Measurements from ENCODE around the gene TAF11L13. TPM values are rescaled to one million over a fixed set of nuclear protein-coding genes. Genes with fewer than 3 reads are reported as not detected.

The TAF11L13 gene
- total RNA-seq, 2 experiments from 2014 or later, result not detected

DNA sequence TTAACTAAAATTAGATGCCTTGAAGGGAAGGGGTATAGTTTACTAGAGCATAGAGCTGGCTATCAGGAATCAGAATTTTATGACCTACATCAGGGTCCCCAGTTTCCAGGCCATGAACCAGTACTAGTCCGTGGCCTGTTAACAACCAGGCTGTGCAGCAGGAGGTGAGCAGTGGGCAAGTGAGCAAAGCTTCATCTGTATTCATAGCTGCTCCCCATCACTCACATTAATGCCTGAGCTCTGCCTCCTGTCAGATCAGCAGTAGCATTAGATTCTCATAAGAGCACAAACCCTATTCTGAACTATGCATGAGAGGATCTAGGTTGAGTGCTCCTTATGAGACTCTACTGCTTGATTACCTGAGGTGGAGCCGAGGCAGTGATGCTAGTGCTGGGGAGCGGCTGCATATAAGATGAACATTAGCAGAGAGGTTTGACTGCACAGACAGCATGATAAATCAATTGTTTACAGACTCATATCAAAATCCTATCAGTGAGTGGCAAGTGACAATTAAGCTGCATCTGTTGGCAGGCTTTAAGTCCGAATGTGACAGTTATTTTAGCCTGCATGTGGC is 47.0 kb downstream of the TAF11L13 start:
- no peaks in the 10 kb centered on the region for H3K4me1 Mint-ChIP-seq (ENCODE audit: low read depth)
- H3K27ac Mint-ChIP-seq, result no peak overlapping the region
- TF ChIP-seq, protein P1, sequence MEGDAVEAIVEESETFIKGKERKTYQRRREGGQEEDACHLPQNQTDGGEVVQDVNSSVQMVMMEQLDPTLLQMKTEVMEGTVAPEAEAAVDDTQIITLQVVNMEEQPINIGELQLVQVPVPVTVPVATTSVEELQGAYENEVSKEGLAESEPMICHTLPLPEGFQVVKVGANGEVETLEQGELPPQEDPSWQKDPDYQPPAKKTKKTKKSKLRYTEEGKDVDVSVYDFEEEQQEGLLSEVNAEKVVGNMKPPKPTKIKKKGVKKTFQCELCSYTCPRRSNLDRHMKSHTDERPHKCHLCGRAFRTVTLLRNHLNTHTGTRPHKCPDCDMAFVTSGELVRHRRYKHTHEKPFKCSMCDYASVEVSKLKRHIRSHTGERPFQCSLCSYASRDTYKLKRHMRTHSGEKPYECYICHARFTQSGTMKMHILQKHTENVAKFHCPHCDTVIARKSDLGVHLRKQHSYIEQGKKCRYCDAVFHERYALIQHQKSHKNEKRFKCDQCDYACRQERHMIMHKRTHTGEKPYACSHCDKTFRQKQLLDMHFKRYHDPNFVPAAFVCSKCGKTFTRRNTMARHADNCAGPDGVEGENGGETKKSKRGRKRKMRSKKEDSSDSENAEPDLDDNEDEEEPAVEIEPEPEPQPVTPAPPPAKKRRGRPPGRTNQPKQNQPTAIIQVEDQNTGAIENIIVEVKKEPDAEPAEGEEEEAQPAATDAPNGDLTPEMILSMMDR (IDR thresholded peaks at IDR 0.05), result no peak
- intact Hi-C loops (cut with micrococcal nuclease), result no loop called here
- ChIA-PET POLR2A (no interaction called here), CTCF (no interaction called here)
- ATAC-seq, result no peak
- no peak overlapping the region for H3K4me3 Mint-ChIP-seq
- no peaks in the 10 kb centered on the region for H3K27me3 Mint-ChIP-seq
- H3K36me3 Mint-ChIP-seq (ENCODE audit: low read depth), result no peaks in the 10 kb centered on the region
- peaks cover 1% of the 10 kb centered on the region for H3K9me3 Mint-ChIP-seq
- DNase-seq, result no peak

DNA sequence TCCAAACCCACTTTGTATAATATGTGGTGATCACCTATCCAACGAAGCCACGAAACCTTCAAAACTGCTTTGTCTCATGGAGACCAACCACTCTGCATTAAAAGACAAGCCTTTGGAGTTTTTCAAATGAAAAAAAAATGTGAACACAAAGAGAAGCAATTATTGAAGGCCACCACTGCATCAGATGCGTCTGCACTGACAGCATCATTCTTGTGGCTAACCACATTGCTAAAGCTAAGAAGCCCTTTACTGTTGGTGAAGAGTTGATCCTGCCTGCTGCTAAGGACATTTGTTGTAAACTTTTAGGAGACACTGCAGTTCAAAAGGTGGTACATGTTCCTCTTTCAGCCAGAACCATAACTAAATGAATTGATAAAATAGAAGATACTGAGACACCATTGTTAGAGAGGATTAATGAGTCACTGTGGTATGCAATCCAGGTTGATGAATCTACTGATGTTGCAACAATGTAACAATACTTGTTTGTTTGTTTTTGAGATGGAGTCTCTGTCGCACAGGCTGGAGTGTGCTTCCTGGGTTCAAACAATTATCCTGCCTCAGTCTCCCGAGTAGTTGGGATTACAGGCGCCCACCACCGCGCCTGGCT is 47.8 kb downstream of the TAF11L13 start:
- no peak for DNase-seq
- H3K27me3 Mint-ChIP-seq, result no peaks in the 10 kb centered on the region
- peaks cover 1% of the 10 kb centered on the region for H3K9me3 Mint-ChIP-seq
- H3K27ac Mint-ChIP-seq, result no peak overlapping the region
- no peaks in the 10 kb centered on the region for H3K4me1 Mint-ChIP-seq (ENCODE audit: low read depth)
- intact Hi-C loops (cut with micrococcal nuclease), result no loop called here
- no peaks in the 10 kb centered on the region for H3K36me3 Mint-ChIP-seq (ENCODE audit: low read depth)
- POLR2A ChIA-PET, result no interaction called here
- no peak overlapping the region for H3K4me3 Mint-ChIP-seq
- TF ChIP-seq, protein P1 (IDR thresholded peaks at IDR 0.05), result no peak
- ATAC-seq, result no peak
- CTCF ChIA-PET, result no interaction called here

DNA sequence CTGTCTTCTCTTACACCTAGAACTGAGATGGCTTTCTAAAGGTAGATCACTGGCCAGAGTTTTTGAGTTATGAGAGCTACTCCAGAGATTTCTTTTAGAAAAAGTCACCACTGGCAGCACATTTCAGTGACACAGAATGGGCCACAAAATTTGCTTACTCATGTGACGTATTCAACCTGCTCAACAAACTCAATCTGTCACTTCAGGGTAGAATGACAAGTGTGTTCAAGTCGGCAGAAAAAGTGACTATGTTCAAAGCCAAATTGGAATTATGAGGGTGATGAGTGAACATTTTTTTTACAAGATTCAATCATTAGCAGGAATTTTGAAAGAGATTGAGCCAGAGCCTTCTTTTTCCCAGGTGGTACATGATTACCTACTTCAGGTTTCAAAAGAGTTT is 48.8 kb downstream of the TAF11L13 start:
- no peaks in the 10 kb centered on the region for H3K4me1 Mint-ChIP-seq (ENCODE audit: low read depth)
- no peak for ATAC-seq

More for the DNA sequence above, 48.8 kb downstream of the TAF11L13 start:
- Mint-ChIP-seq H3K27me3 (no peaks in the 10 kb centered on the region), H3K27ac (no peak overlapping the region), H3K4me3 (no peak overlapping the region), H3K9me3 (peaks cover 1% of the 10 kb centered on the region), H3K36me3 (ENCODE audit: low read depth) (no peaks in the 10 kb centered on the region)
- intact Hi-C loops (cut with micrococcal nuclease), result no loop called here
- ChIA-PET POLR2A (no interaction called here), CTCF (no interaction called here)
- TF ChIP-seq, protein P1 (IDR thresholded peaks at IDR 0.05), result no peak
- DNase-seq, result no peak

Other genes with a start within 250 kb of the TAF11L13 start
- not detected for gene TAF11L2, start 133.9 kb upstream of the TAF11L13 start, total RNA-seq
- gene TAF11L3, start 113.7 kb upstream of the TAF11L13 start, total RNA-seq, result not detected
- not detected for gene TAF11L4, start 110.3 kb upstream of the TAF11L13 start, total RNA-seq
- gene TAF11L5, start 106.9 kb upstream of the TAF11L13 start, total RNA-seq, result not detected
- gene TAF11L6, start 103.4 kb upstream of the TAF11L13 start, total RNA-seq, result not detected
- gene TAF11L7, start 46.3 kb upstream of the TAF11L13 start, total RNA-seq, result not detected
- not detected for gene TAF11L8, start 41.1 kb upstream of the TAF11L13 start, total RNA-seq
- not detected for gene TAF11L9, start 37.7 kb upstream of the TAF11L13 start, total RNA-seq
- gene TAF11L10, start 34.3 kb upstream of the TAF11L13 start, total RNA-seq, result not detected
- gene TAF11L11, start 27.9 kb upstream of the TAF11L13 start, total RNA-seq, result not detected
- not detected for gene TAF11L12, start 21.7 kb upstream of the TAF11L13 start, total RNA-seq
- gene TAF11L14, start 2.4 kb downstream of the TAF11L13 start, total RNA-seq, result not detected